Measurements from ENCODE around the gene ENOX1. TPM values are rescaled to one million over a fixed set of nuclear protein-coding genes. Genes with fewer than 3 reads are reported as not detected.

Gene ENOX1
- total and polyA plus RNA-seq, 7 donors, result 0.34 to 7.1 (median 1.1) TPM

DNA sequence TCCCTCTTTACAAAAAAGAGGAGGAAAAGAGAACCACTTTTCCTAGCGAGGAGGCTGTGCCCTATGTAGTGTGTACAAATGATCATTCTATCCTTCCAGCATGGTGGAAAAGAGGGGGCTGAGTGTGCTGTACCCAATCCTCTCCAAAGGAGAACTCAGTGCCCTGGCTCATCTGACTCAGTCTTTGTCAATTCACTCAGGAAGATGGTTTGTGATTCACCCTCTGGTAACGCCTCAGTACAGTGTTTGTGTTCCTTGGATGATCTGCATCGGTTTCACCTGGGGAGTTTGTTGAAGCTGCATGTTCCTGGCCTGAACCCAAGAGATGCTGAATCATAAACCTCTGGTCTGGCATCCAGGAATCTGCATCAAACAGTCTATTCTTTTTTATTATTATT is 18.3 kb upstream of the ENOX1 start:
- Histone ChIP-seq H3K36me3 (ENCODE audit: insufficient read depth in 1 of 2, low read depth in 1 of 2) (no peaks in the 10 kb centered on the region), H3K27me3 (ENCODE audit: insufficient read depth in 3 of 3, low read length in 2 of 3) (no peaks in the 10 kb centered on the region), H3K27ac (no peak overlapping the region), H3K4me1 (no peaks in the 10 kb centered on the region), H3K9me3 (no peaks in the 10 kb centered on the region), H3K4me3 (no peak overlapping the region)
- intact Hi-C loops (cut with DNase I), result loop anchor here (5.0 to 10.0 kb wide), 5 partner anchors 608 to 1210 kb away; no protein-coding TSS in a partner anchor
- peak in 3 of 4 donors; percentile 40 to 66 (median 54) for ATAC-seq
- TF ChIP-seq, protein P1, sequence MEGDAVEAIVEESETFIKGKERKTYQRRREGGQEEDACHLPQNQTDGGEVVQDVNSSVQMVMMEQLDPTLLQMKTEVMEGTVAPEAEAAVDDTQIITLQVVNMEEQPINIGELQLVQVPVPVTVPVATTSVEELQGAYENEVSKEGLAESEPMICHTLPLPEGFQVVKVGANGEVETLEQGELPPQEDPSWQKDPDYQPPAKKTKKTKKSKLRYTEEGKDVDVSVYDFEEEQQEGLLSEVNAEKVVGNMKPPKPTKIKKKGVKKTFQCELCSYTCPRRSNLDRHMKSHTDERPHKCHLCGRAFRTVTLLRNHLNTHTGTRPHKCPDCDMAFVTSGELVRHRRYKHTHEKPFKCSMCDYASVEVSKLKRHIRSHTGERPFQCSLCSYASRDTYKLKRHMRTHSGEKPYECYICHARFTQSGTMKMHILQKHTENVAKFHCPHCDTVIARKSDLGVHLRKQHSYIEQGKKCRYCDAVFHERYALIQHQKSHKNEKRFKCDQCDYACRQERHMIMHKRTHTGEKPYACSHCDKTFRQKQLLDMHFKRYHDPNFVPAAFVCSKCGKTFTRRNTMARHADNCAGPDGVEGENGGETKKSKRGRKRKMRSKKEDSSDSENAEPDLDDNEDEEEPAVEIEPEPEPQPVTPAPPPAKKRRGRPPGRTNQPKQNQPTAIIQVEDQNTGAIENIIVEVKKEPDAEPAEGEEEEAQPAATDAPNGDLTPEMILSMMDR (IDR thresholded peaks at IDR 0.05), result no peak
- DNase-seq, result no peak
- WGBS, 3 donors, result 51 to 60% (median 57%) methylated on average over 3 of the region's 3 CpGs

DNA sequence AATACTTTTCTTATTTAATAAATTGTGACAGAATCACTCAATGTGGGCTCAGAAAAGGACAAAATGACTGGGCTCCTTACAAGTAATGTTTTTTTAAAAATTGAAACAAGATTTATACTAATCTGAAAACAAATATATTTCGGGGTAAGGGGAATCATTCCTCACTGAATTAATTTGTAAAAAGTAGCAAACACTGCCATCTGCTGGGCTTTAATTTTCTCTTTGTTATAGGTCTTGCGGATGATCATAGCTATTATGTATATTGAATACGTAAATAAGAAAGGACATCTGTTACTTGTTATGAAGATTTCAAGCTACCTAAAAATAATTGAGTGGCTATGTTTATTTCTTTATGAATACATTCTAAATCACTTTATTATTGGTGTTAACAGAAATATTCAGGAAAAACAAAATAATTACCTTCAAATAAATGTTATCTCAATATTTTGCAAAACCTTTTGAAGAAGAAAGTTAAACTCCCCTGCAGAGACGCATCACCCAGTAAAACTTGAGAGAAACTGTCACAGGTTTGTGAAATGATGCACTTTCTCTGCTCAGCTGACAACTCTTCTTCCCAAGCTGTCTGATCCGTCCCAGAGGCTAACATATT is 17.8 kb upstream of the ENOX1 start:
- no peaks in the 10 kb centered on the region for H3K9me3 ChIP-seq
- H3K4me1 ChIP-seq, result no peaks in the 10 kb centered on the region
- 27 to 32% (median 31%) methylated on average over 5 of the region's 5 CpGs for WGBS, 3 donors
- TF ChIP-seq, protein P1 (IDR thresholded peaks at IDR 0.05), result peak; percentile 69
- H3K4me3 ChIP-seq, result no peak overlapping the region
- no peaks in the 10 kb centered on the region for H3K36me3 ChIP-seq (ENCODE audit: insufficient read depth in 1 of 2, low read depth in 1 of 2)
- peak in 3 of 4 donors; percentile 56 to 85 (median 62) for ATAC-seq
- H3K27me3 ChIP-seq (ENCODE audit: insufficient read depth in 3 of 3, low read length in 2 of 3), result no peaks in the 10 kb centered on the region
- no peak overlapping the region for H3K27ac ChIP-seq
- no peak for DNase-seq
- intact Hi-C loops (cut with DNase I), result loop anchor here (5.0 to 10.0 kb wide), 7 partner anchors 497 to 1210 kb away; no protein-coding TSS in a partner anchor

DNA sequence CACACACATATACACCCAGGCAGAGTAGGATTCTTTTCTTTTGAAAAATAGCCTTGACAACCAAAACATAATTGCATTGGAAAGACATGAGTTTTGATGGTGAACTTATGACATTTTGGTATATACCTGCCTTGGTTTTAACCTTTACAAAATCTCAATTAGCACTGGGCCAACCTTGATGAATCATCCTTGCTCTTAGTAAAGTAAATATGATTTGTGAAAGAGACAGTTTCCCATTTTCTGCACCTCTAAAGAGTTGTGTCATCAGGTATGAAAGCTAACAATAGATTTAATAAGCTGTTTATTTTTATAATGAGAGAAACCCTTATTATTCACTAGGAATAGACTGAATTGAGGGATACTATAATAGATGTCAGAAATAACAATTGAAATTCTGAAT is 15.7 kb upstream of the ENOX1 start:
- no peak for ATAC-seq
- TF ChIP-seq, protein P1 (IDR thresholded peaks at IDR 0.05), result no peak

DNA sequence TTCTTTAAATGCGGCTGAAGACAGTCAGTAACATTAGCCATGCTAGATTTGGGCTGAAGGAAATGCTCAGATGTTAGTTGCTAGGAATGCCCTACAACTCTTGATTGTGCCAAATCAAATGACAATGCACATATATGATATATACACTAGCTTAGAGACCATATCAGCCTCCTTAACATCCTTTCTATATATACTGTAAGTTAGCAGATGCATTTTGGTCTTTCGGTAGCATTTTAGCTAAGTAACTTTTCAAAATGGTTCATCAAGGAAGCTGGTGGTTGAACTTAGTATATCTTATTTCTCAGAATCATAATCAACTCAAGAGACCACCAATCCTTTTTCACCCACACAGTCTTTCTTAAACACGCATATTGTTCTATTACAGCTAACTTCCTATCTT is 14.1 kb upstream of the ENOX1 start:
- H3K27me3 ChIP-seq (ENCODE audit: insufficient read depth in 3 of 3, low read length in 2 of 3), result no peaks in the 10 kb centered on the region
- no peaks in the 10 kb centered on the region for H3K36me3 ChIP-seq (ENCODE audit: insufficient read depth in 1 of 2, low read depth in 1 of 2)
- no peak overlapping the region for H3K27ac ChIP-seq
- ATAC-seq (no peak), DNase-seq (no peak)
- TF ChIP-seq, protein P1 (IDR thresholded peaks at IDR 0.05), result no peak
- WGBS, 3 donors, result 65 to 96% (median 85%) methylated on average over 3 of the region's 3 CpGs
- no peak overlapping the region for H3K4me3 ChIP-seq
- no peaks in the 10 kb centered on the region for H3K9me3 ChIP-seq
- intact Hi-C loops (cut with DNase I), result loop anchor here (5.0 to 10.0 kb wide), 5 partner anchors 494 to 1206 kb away; no protein-coding TSS in a partner anchor
- no peaks in the 10 kb centered on the region for H3K4me1 ChIP-seq

More for the DNA sequence above, 15.7 kb upstream of the ENOX1 start:
- no peak overlapping the region for H3K27ac ChIP-seq
- H3K9me3 ChIP-seq, result no peaks in the 10 kb centered on the region
- intact Hi-C loops (cut with DNase I), result loop anchor here (5.0 to 10.0 kb wide), 5 partner anchors 495 to 1208 kb away; no protein-coding TSS in a partner anchor
- no peaks in the 10 kb centered on the region for H3K27me3 ChIP-seq (ENCODE audit: insufficient read depth in 3 of 3, low read length in 2 of 3)
- DNase-seq, result no peak
- H3K36me3 ChIP-seq (ENCODE audit: insufficient read depth in 1 of 2, low read depth in 1 of 2), result no peaks in the 10 kb centered on the region
- H3K4me1 ChIP-seq, result no peaks in the 10 kb centered on the region
- H3K4me3 ChIP-seq, result no peak overlapping the region

DNA sequence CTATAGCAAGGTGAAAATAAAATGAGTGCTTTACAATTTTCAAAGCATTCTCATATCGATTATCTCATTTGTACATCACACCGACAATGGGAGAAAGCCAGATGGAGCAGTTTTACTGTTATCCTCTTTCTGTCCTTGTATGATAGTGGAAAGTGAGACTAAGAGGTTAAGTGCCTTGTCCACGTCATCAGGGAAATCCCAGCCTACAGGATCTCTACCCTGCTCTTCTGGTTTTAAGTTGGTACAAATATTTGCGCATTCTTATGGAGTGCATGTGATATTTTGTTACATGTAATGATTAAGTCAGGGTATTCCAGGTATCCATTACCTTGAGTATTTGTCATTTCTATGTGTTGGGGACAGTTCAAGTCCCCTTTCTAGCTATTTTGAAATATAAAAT is 12.4 kb upstream of the ENOX1 start:
- H3K9me3 ChIP-seq, result no peaks in the 10 kb centered on the region
- no peak overlapping the region for H3K27ac ChIP-seq
- TF ChIP-seq, protein P1 (IDR thresholded peaks at IDR 0.05), result no peak
- no peaks in the 10 kb centered on the region for H3K4me1 ChIP-seq
- DNase-seq, result no peak
- ATAC-seq, result no peak
- no peaks in the 10 kb centered on the region for H3K36me3 ChIP-seq (ENCODE audit: insufficient read depth in 1 of 2, low read depth in 1 of 2)
- intact Hi-C loops (cut with DNase I), result no loop called here
- H3K27me3 ChIP-seq (ENCODE audit: insufficient read depth in 3 of 3, low read length in 2 of 3), result no peaks in the 10 kb centered on the region
- no peak overlapping the region for H3K4me3 ChIP-seq
- 79 to 90% (median 89%) methylated on average over 4 of the region's 4 CpGs for WGBS, 3 donors
